GM12891 (cell line): ENCODE measurements around the gene IQCF6.

Experiments used
- DNase-seq: peaks from one replicate; pipeline ENCODE4 v3.0.0; 2011; ENCODE audit warnings: low spot score; ENCODE audit not compliant: insufficient read length
- FAIRE-seq: peaks from 2 replicates; lab custom pipeline; 2011; peaks lifted over from hg19 to GRCh38; lab: Jason Lieb, UNC
- PAX5 ChIP-seq: IDR thresholded peaks from 2 replicates; pipeline ENCODE4 v1.6.1; 2011; ENCODE audit warnings: low read length, moderate library complexity, mild to moderate bottlenecking; ENCODE audit not compliant: insufficient read depth, severe bottlenecking
- POLR2A ChIP-seq: IDR thresholded peaks from 2 replicates; pipeline ENCODE4 v1.6.1; 2011; ENCODE audit warnings: low read depth, low read length, control low read depth
- POLR2AphosphoS5 ChIP-seq: IDR thresholded peaks from 2 replicates; pipeline ENCODE4 v1.6.1; 2011; ENCODE audit warnings: low read depth, low read length, control low read depth
- POU2F2 ChIP-seq: IDR thresholded peaks from 2 replicates; pipeline ENCODE4 v1.6.1; 2011; ENCODE audit warnings: low read depth, mild to moderate bottlenecking, control low read depth, low read length, moderate library complexity
- SPI1 ChIP-seq: IDR thresholded peaks from 2 replicates; pipeline ENCODE4 v1.6.1; 2011; ENCODE audit warnings: low read depth, low read length, control low read depth
- TAF1 ChIP-seq: IDR thresholded peaks from 2 replicates; pipeline ENCODE4 v1.6.1; 2011; ENCODE audit warnings: low read depth, low read length, control low read depth

IQCF6 gene

DNA sequence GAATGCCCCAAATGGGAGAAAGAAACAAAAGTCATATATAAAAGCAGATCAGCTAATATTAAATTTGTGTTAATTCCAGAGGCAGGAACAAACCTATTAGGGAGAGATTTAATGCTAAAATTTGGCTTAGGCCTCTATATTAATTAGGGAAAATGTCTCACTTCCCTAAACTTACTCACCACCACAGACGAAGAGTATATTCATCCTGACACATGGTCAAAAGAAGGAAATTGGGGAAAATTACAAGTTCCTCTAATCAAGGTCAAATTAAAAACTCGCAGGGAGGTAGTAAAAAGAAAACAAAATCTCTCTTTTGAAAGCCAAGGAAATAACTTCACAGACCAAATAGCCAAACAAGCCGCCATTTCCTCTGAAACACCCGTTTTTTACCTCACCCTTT is 39.9 kb downstream of the IQCF6 start:
- no peak for TF ChIP-seq POLR2AphosphoS5
- no peak for DNase-seq
- no peak for FAIRE-seq

DNA sequence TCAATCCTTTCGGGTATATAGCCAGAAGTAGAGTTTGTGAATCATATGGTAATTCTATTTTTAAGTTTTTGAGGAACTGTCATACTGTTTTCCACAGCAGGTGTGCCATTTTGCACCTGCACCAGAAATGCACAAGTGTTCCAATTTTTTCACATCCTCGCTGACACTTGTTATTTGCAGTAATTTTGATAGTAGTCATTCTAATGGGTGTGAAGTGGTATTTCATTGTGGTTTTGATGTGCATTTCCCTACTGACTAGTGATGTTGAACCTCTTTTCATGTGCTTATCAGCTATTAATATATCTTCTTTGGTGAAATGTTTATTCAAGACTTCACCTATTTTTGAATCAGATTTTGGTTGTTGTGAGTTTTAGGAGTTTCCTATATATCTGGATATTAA is 43.1 kb downstream of the IQCF6 start:
- FAIRE-seq (no peak), DNase-seq (no peak)
- TF ChIP-seq POU2F2 = no peak
- no peak for TF ChIP-seq POLR2A
- TF ChIP-seq PAX5 = no peak
- no peak for TF ChIP-seq POLR2AphosphoS5
- no peak for TF ChIP-seq TAF1
- TF ChIP-seq SPI1 = no peak

DNA sequence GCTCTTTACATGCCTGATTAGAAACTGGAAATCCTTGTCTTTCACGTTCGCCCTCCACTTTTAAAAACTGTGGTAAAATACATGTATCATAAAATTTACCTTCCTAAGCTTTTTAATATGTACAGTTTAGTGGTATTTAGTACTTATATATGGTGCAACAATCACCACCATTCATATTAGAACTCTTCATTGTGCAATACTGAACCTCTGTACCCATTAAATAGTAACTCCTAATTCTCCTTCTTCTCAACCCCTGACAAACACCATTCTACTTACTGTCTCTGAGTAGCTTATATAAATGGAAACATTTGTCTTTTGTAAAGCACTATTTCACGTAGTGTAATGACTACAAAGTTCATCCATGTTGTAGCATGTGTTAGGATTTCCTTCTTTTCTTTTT is 44.0 kb downstream of the IQCF6 start:
- TF ChIP-seq TAF1 (no peak), PAX5 (no peak), POU2F2 (no peak), POLR2A (no peak), SPI1 (no peak), POLR2AphosphoS5 (no peak)
- no peak for FAIRE-seq
- DNase-seq = no peak

DNA sequence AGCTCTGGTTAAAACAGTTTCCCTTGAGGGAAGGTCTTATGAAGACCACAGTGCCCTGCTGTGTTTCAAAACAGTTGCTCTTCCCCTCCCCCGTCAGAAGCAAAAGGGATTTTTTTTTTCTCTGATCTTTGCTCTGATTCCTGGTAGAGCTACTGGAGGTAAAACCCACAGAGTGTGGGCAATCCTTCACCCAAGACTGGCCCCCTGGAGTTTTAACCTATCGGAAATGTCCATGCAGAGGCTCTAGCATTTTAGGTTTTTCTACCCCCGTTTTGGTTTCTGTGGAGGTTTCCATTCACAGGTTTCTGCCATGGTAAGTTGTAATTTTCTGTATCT is 44.5 kb downstream of the IQCF6 start:
- TF ChIP-seq POU2F2 = no peak
- no peak for TF ChIP-seq TAF1
- TF ChIP-seq SPI1 = no peak
- no peak for TF ChIP-seq POLR2A
- no peak for TF ChIP-seq PAX5
- no peak for TF ChIP-seq POLR2AphosphoS5
- no peak for FAIRE-seq
- DNase-seq = no peak

DNA sequence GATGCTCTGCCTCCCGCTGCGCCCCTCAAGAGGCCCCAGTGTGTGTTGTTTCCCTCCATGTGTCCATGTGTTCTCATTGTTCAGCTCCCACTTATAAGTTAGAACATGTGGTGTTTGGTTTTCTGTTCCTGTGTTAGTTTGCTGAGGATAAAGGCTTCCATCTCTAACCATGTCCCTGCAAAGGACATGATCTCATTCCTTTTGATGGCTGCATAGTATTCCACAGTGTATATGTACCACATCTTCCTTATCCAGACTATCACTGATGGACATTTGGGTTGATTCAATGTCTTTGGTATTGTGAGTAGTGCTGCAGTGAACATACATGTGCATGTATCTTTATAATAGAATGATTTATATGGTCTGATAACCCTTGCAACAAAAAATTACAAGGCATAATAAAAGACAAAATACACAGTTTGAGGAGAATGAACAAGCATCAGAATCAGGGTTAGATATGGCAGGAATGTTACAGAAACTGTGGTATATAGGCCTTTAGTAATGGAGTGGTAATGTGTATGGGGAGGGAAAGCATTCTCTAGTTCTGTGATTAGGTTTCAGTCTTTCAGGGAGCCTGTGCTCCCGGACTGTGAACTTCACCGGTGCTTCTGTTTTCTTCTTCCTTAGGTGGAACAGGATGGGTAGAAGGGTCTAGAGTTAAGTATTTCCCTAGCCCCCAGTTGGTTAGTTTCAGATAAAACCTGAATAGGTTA is 45.0 kb downstream of the IQCF6 start:
- no peak for TF ChIP-seq POLR2A
- no peak for TF ChIP-seq POU2F2
- TF ChIP-seq SPI1 = no peak
- TF ChIP-seq TAF1 = no peak
- no peak for TF ChIP-seq POLR2AphosphoS5
- TF ChIP-seq PAX5 = no peak
- no peak for DNase-seq
- FAIRE-seq = no peak

DNA sequence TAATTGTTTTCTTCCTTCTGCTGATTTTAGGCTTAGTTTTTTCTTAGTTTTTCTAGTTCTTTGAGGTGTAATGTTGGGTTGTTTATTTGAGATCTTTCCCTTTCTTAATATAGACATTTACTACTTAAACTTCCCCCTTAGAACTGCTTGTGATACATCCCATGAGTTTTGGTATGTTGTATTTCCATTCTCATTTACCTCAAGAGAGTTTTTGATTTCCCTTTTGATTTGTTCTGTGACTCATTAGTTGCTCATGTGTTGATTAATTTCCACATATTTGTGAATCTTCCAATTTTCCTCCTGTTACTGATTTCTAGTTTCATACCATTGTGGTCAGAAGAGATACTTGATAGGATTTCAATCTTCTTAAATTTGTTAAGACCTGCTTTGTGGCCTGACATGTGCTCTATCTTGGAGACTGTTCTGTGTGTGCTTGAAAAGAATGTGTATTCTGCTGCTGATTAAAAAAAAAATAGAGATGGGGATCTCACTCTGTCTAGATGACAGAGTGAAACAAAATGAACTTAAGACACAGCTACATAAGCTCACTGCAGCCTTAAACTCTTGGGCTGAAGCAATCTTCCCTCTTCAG is 49.9 kb downstream of the IQCF6 start:
- FAIRE-seq = no peak
- TF ChIP-seq TAF1 (no peak), POU2F2 (no peak), POLR2AphosphoS5 (no peak), SPI1 (no peak), POLR2A (no peak), PAX5 (no peak)

More for the DNA sequence above, 49.9 kb downstream of the IQCF6 start:
- no peak for DNase-seq
